HG03432 (cell line): ENCODE data around the gene HOXA3.

Source experiments
- ATAC-seq: cut with Tn5 transposase; IDR thresholded peaks from one replicate; pipeline ENCODE4 v1.9.1; 2021; ENCODE audit warnings: mild to moderate bottlenecking, moderate library complexity; ENCODE audit not compliant: unreplicated experiment

Gene HOXA3

GRCh38 chr7:27116962-27117886 is 35.2 kb downstream of the HOXA3 start:
- ATAC-seq = no peak

- no peak for ATAC-seq
These were observed 36.1 kb downstream of the HOXA3 start for GRCh38 chr7:27116031-27116961.

DNA sequence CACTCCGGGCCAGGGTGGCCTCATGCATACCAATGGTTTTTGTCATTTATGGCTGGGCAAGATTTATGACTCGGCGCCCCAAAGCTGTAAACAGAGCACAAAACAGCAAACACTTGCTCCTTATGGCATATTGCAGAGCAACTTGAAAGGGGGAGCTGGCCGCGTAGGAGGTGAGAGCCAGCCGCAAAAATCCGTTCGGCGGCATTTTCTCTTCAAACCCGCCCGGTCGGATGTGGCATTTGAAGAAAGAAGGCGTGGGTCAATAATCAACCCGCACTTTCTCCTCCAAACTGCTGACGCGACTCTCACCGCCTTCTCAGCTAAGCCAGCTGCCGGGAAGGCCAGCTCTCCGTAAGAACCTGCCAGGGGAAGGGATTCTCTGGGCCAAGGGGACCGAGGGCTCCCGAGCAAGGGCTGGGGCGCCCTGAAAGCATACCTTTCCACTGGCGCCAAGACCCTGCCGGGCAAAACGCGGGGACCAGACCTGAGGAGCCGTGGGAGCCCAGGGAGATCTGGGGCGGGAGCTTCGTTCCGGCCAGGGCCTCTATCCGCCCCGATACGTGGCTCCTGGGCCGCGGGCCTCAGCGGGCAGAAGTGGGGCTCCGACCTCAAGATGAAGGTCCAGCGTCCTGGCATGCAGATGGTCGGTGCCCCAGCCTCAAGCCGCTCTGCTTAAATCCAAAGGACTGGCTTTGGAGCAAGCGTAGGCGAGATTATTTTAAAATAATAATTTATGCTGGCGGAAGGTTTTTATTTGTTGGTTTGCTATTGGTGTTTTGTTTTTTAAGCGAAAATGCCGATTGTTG is 37.0 kb downstream of the HOXA3 start:
- no peak for ATAC-seq

GRCh38 chr7:27114881-27115220 is 37.5 kb downstream of the HOXA3 start:
- no peak for ATAC-seq

DNA sequence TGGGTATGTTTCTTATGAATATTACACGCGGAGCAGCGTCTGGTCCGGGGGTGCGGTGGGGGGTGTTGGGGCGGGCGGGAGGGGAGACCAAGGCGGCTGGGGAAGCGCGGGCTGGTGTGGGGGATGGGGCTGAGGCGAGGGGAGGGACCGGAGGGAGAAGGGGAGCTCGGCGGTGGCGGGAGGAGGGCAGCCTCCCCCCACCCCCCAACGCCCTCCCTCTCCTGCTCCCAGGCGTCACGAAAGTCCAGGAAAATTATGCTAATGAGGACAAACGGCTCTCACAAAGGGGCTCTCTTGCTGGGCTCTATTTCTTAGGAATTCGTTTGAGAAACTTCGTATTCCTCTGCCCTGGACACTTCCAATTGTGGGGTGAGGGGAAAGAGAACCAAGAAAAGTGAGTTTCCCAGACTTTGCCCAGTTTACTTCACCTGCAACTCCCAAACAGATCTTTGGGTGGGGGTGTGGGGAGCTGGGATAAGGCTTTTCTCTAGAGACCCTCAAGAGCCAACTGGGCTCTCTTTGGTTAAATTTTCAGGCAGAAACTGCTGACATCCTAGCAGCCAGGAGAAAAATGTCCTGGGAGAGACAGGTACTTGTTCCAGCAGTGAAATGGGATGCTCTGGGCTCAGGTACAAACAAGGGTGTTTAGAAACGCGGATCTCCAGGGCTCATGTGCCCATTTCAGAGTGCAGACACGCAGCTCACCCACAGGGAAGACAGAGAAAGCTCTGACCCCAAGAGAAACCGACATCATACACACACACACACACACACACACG is 38.2 kb downstream of the HOXA3 start:
- no peak for ATAC-seq

GRCh38 chr7:27112955-27113949 is 39.1 kb downstream of the HOXA3 start:
- ATAC-seq = no peak

DNA sequence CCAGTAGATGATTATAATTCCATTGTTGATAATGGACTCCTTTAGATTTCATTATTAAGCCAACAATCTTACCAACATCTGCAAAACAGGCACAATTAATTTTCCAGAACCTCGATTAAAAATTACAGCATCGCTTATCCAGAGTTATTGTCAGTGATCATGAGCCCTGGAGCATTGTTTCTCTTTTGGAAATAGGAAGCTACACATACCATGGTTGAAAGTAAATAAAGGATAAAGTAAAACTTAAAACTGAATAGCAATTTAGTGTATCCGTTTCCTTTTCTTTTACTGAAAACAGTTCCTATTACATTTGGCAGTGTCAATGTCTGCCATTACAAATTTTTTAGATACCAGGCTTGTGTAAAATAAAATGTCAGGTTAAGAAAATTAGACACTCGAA is 40.0 kb downstream of the HOXA3 start:
- no peak for ATAC-seq

GRCh38 chr7:27111751-27112277 is 40.6 kb downstream of the HOXA3 start:
- no peak for ATAC-seq

- ATAC-seq = no peak
These were observed 41.2 kb downstream of the HOXA3 start for GRCh38 chr7:27111042-27111750.

GRCh38 chr7:27110186-27111031 is 42.0 kb downstream of the HOXA3 start:
- ATAC-seq = no peak

DNA sequence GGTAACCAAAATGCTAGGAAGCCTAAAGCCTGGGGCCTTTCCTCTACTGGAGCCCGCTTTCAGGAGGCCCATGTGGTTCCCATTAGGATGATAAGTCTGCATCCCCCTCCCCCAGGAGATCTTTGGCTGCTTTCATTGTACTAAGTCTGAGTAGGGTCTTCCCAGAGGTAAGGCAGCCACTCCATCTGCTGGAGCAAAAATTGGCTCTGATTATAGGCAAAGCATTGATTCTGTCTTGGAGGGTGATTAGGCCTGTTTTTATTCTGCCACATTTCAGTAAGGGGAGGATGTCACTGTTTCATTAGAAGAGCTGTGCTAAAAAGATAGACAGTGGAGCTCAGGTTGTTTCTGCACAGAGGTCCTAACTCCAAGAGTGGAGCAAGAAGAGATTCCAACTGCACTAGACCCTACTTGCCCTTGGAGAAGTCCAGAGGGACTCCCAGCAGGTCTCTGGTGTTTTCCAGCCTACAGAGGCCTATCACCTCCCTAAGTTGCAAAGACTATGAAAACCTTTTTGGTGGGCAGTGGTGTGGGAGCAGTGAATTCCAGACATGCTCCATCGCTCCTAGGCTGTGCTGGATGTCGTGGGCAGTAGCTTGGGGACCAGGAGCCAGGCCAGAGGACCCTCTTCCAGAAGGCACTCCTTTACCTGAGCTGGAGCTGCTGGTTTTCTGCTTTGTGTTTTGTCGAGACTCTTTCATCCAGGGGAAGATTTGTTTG is 42.8 kb downstream of the HOXA3 start:
- no peak for ATAC-seq

- ATAC-seq = no peak
These were observed 43.8 kb downstream of the HOXA3 start for GRCh38 chr7:27108390-27109127.

GRCh38 chr7:27107391-27108381 is 44.7 kb downstream of the HOXA3 start:
- no peak for ATAC-seq

DNA sequence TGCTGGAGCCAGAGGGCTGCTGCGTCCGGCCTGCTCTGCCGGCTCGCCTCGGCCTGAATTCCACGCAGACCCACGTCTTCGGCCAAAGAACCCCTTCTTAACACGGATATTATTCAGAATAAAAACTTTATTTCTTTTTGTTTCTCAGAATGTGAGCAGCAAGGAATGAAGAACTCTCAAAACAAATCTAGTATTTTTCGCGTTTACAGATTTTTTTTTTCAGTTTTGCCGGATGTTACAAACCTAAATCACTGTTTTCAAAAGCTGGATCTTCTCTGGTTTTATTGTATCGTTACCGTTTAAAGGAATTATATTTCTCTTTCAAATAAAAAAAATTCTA is 45.5 kb downstream of the HOXA3 start:
- no peak for ATAC-seq
